Endothelial cell of umbilical vein (primary cell): ENCODE measurements around the gene SYT6.

ENCODE experiments used
- CTCF ChIP-seq, 2 donors: IDR thresholded peaks; 1 replicate in 1 of 2; 2 replicates in 1 of 2; pipeline ENCODE4 v1.5.1; 2011; ENCODE audit warnings: low read length in 2 of 2, mild to moderate bottlenecking in 2 of 2, moderate library complexity in 2 of 2, control low read depth in 1 of 2, inconsistent platforms in 1 of 2, low read depth in 1 of 2; ENCODE audit not compliant: insufficient read depth in 1 of 2; ENCODE audit errors: extremely low read depth in 1 of 2
- EZH2 ChIP-seq: IDR thresholded peaks from 2 replicates; pipeline ENCODE4 v1.6.1; 2012; ENCODE audit warnings: borderline replicate concordance, low read depth, mild to moderate bottlenecking, moderate library complexity, low read length, inconsistent platforms; ENCODE audit not compliant: severe bottlenecking
- MAX ChIP-seq: IDR thresholded peaks from 2 replicates; pipeline ENCODE4 v1.6.1; 2011; ENCODE audit not compliant: insufficient read depth, insufficient read length
- MYC ChIP-seq: IDR thresholded peaks from one replicate; pipeline ENCODE4 v1.6.1; 2011; ENCODE audit warnings: mild to moderate bottlenecking, low read depth, low read length
- POLR2A ChIP-seq: IDR thresholded peaks from 2 replicates; pipeline ENCODE4 v1.6.1; 2012; ENCODE audit warnings: low read depth, mild to moderate bottlenecking, control low read depth, low read length
- POLR2AphosphoS5 ChIP-seq: IDR thresholded peaks from 2 replicates; pipeline ENCODE4 v1.6.1; 2012; ENCODE audit warnings: low read depth, mild to moderate bottlenecking, control low read depth, low read length, moderate library complexity; ENCODE audit not compliant: insufficient read depth

GRCh38 chr1:114082867-114083585 is 70.6 kb downstream of the SYT6 start:
- TF ChIP-seq MAX: no peak
- no peak for TF ChIP-seq CTCF (IDR thresholded peaks at IDR 0.05; ENCODE audit: extremely low read depth in 1 of 2, insufficient read depth in 1 of 2, low read depth in 1 of 2, low read length in 2 of 2)
- no peak for TF ChIP-seq EZH2
- TF ChIP-seq POLR2AphosphoS5: no peak
- no peak for TF ChIP-seq POLR2A
- TF ChIP-seq MYC: no peak
